Kidney epithelial cell (primary cell): ENCODE data around the gene ZNF276. TPM values are rescaled to one million over a fixed set of nuclear protein-coding genes. Genes with fewer than 3 reads are reported as not detected.

ENCODE experiments used
- DNase-seq: peaks from one replicate; pipeline ENCODE4 v3.0.0-alpha.2; 2010; ENCODE audit warnings: low read depth
- H3K27me3 ChIP-seq: 2 replicates; pipeline ENCODE4 v1.6.0; 2011; ENCODE audit warnings: low read length; ENCODE audit not compliant: control insufficient read depth, insufficient read depth
- H3K36me3 ChIP-seq: 2 replicates; pipeline ENCODE4 v1.5.1; 2011; ENCODE audit warnings: low read length; ENCODE audit not compliant: control insufficient read depth, insufficient read depth
- H3K4me3 ChIP-seq: 2 replicates; pipeline ENCODE4 v1.5.1; 2011; ENCODE audit warnings: low read depth, mild to moderate bottlenecking, control low read depth, low read length
- total RNA-seq: library from RNA; depleted of rRNA; stranded (reverse); fragments of >200 nt; gene quantifications from 2 replicates; pipeline ENCODE4 v1.2.3, GENCODE V29; 2015
- TF ChIP-seq, protein P1 (sequence below): IDR thresholded peaks from 2 replicates; pipeline ENCODE4 v1.5.1; 2011; ENCODE audit warnings: mild to moderate bottlenecking, moderate library complexity, low read length, control low read depth, inconsistent platforms; ENCODE audit not compliant: insufficient read depth, poor library complexity, severe bottlenecking

ZNF276 gene
- total RNA-seq, 1 donor from 2014 or later, result 21.7 TPM

- Histone ChIP-seq H3K27me3 (no peaks in the 10 kb centered on the region), H3K36me3 (peaks cover 2% of the 10 kb centered on the region), H3K4me3 (no peak overlapping the region)
- TF ChIP-seq, protein P1, sequence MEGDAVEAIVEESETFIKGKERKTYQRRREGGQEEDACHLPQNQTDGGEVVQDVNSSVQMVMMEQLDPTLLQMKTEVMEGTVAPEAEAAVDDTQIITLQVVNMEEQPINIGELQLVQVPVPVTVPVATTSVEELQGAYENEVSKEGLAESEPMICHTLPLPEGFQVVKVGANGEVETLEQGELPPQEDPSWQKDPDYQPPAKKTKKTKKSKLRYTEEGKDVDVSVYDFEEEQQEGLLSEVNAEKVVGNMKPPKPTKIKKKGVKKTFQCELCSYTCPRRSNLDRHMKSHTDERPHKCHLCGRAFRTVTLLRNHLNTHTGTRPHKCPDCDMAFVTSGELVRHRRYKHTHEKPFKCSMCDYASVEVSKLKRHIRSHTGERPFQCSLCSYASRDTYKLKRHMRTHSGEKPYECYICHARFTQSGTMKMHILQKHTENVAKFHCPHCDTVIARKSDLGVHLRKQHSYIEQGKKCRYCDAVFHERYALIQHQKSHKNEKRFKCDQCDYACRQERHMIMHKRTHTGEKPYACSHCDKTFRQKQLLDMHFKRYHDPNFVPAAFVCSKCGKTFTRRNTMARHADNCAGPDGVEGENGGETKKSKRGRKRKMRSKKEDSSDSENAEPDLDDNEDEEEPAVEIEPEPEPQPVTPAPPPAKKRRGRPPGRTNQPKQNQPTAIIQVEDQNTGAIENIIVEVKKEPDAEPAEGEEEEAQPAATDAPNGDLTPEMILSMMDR, result no peak
- DNase-seq, result no peak
Measured at GRCh38 chr16:89787365-89787805, 66.0 kb downstream of the ZNF276 start.

Other genes starting within 250 kb of the ZNF276 start
- 133 and 171 TPM in 2 replicates for gene ANKRD11, start 231.0 kb upstream of the ZNF276 start, total RNA-seq
- gene SPG7, start 213.1 kb upstream of the ZNF276 start, total RNA-seq, result 126 and 144 TPM in 2 replicates
- gene RPL13, start 160.9 kb upstream of the ZNF276 start, total RNA-seq, result 11,644 and 17,833 TPM in 2 replicates
- 11.5 and 11.6 TPM in 2 replicates for gene CPNE7, start 145.8 kb upstream of the ZNF276 start, total RNA-seq
- 1.2 and 3.1 TPM in 2 replicates for gene DPEP1, start 107.9 kb upstream of the ZNF276 start, total RNA-seq
- 96.8 and 126 TPM in 2 replicates for gene CHMP1A, start 63.8 kb upstream of the ZNF276 start, total RNA-seq
- 6.6 and 10.0 TPM in 2 replicates for gene SPATA33, start 63.7 kb upstream of the ZNF276 start, total RNA-seq
- gene CDK10, start 34.8 kb upstream of the ZNF276 start, total RNA-seq, result 50.5 and 61.5 TPM in 2 replicates
- gene SPATA2L, start 19.8 kb upstream of the ZNF276 start, total RNA-seq, result 24.0 and 28.8 TPM in 2 replicates
- 5.1 and 9.3 TPM in 2 replicates for gene VPS9D1, start 639 bp upstream of the ZNF276 start, total RNA-seq
- gene FANCA, start 95.1 kb downstream of the ZNF276 start, total RNA-seq, result 16.0 and 19.1 TPM in 2 replicates
- gene SPIRE2, start 106.9 kb downstream of the ZNF276 start, total RNA-seq, result 1.2 and 1.4 TPM in 2 replicates
- gene TCF25, start 152.1 kb downstream of the ZNF276 start, total RNA-seq, result 145 and 149 TPM in 2 replicates
- 1.5 and 3.0 TPM in 2 replicates for gene MC1R, start 197.3 kb downstream of the ZNF276 start, total RNA-seq
- 599 and 683 TPM in 2 replicates for gene TUBB3, start 201.8 kb downstream of the ZNF276 start, total RNA-seq
- gene DEF8, start 227.2 kb downstream of the ZNF276 start, total RNA-seq, result 101 and 107 TPM in 2 replicates